IMR-90 (cell line): Measurements from ENCODE around the gene METTL1. TPM values are rescaled to one million over a fixed set of nuclear protein-coding genes. Genes with fewer than 3 reads are reported as not detected.

Source experiments
- ATAC-seq: fragments of 200-7000 bp; cut with Tn5 transposase; 2 replicates; pipeline ENCODE4 v1.9.1; 2020; ENCODE audit warnings: low read depth, mild to moderate bottlenecking, moderate library complexity
- BruUV-seq: library from RNA; stranded (reverse); fragments of 400-500 nt; replicated peaks from 2 replicates; lab custom pipeline; 2021; lab: Mats Ljungman, UMichigan
- CTCF ChIA-PET: fragments of 300-600 bp; formaldehyde crosslinking; extraction: SDS; loops from one replicate; lab custom pipeline; 2021; ENCODE audit warnings: antibody characterized with exemption; lab: Yijun Ruan, JAX
- POLR2A ChIA-PET: fragments of 300-600 bp; sonication (Branson Sonifier 250); formaldehyde crosslinking; loops from one replicate; lab custom pipeline; 2022; ENCODE audit warnings: antibody characterized with exemption; ENCODE audit not compliant: unreplicated experiment; lab: Charles Lee
- DNase-seq: peaks from one replicate; pipeline ENCODE4 v3.0.0; 2013
- H2AFZ ChIP-seq: replicated peaks from 2 replicates; pipeline ENCODE3; 2013; ENCODE audit warnings: low read length, mild to moderate bottlenecking; ENCODE audit not compliant: poor library complexity
- H2AK5ac ChIP-seq: 2 replicates; pipeline ENCODE4 v1.6.1; 2013; ENCODE audit warnings: low read depth, low read length, inconsistent platforms
- H2AK9ac ChIP-seq: replicated peaks from 2 replicates; pipeline ENCODE3; 2013; ENCODE audit warnings: mild to moderate bottlenecking, low read depth, low read length, moderate library complexity; ENCODE audit not compliant: poor library complexity
- H2BK120ac ChIP-seq: 2 replicates; pipeline ENCODE4 v1.6.1; 2013; ENCODE audit warnings: low read depth, low read length, inconsistent platforms
- H2BK15ac ChIP-seq: 3 replicates; pipeline ENCODE4 v1.6.1; 2013; ENCODE audit warnings: low read depth, low read length, inconsistent platforms
- H2BK20ac ChIP-seq: 2 replicates; pipeline ENCODE4 v1.6.1; 2013; ENCODE audit warnings: low read depth, mild to moderate bottlenecking, inconsistent platforms, low read length, moderate library complexity
- H2BK5ac ChIP-seq: 2 replicates; pipeline ENCODE4 v1.6.1; 2013; ENCODE audit warnings: mild to moderate bottlenecking, low read depth, low read length, inconsistent platforms; ENCODE audit not compliant: poor library complexity, severe bottlenecking
- H3K14ac ChIP-seq: replicated peaks from 2 replicates; pipeline ENCODE4 v1.6.1; 2013; ENCODE audit warnings: low read depth, low read length, inconsistent platforms
- H3K18ac ChIP-seq: 2 replicates; pipeline ENCODE4 v1.6.1; 2013; ENCODE audit warnings: low read depth, low read length, control low read depth
- H3K23ac ChIP-seq: 2 replicates; pipeline ENCODE4 v1.6.1; 2013; ENCODE audit warnings: low read depth, low read length, inconsistent platforms
- H3K27ac ChIP-seq: 2 replicates; pipeline ENCODE4 v1.5.1; 2013; ENCODE audit warnings: mild to moderate bottlenecking, control low read depth, low read length; ENCODE audit not compliant: insufficient read depth
- H3K27me3 ChIP-seq: 2 replicates; pipeline ENCODE4 v1.6.1; 2013; ENCODE audit warnings: low read length; ENCODE audit not compliant: control insufficient read depth, insufficient read depth
- H3K36me3 ChIP-seq: 2 replicates; pipeline ENCODE4 v1.6.1; 2013; ENCODE audit warnings: low read length, mixed read lengths; ENCODE audit not compliant: control insufficient read depth, insufficient read depth
- H3K4ac ChIP-seq: 2 replicates; pipeline ENCODE4 v1.6.1; 2013; ENCODE audit warnings: low read depth, low read length, inconsistent platforms
- H3K4me1 ChIP-seq: 2 replicates; pipeline ENCODE4 v1.6.1; 2013; ENCODE audit warnings: low read length, mixed read lengths; ENCODE audit not compliant: control insufficient read depth, insufficient read depth
- H3K4me2 ChIP-seq: 2 replicates; pipeline ENCODE4 v1.6.1; 2013; ENCODE audit warnings: low read depth, mild to moderate bottlenecking, control low read depth, low read length, moderate library complexity
- H3K4me3 ChIP-seq: 2 replicates; pipeline ENCODE4 v1.5.1; 2013; ENCODE audit warnings: low read depth, mild to moderate bottlenecking, control low read depth, low read length, moderate library complexity; ENCODE audit not compliant: insufficient read depth
- H3K56ac ChIP-seq: 2 replicates; pipeline ENCODE4 v1.6.1; 2013; ENCODE audit warnings: low read length, inconsistent platforms; ENCODE audit not compliant: insufficient read depth; ENCODE audit errors: extremely low read depth
- H3K79me1 ChIP-seq, 2 experiments: 2 replicates each; pipeline ENCODE4 v1.6.1; 2013; ENCODE audit warnings: low read length in 2 of 2, inconsistent platforms in 1 of 2, low read depth in 1 of 2
- H3K9ac ChIP-seq: 2 replicates; pipeline ENCODE4 v1.6.1; 2013; ENCODE audit warnings: low read depth, low read length, control low read depth
- H3K9me1 ChIP-seq: 2 replicates; pipeline ENCODE4 v1.6.1; 2013; ENCODE audit warnings: low read length, inconsistent platforms; ENCODE audit not compliant: insufficient read depth
- H3K9me3 ChIP-seq: 2 replicates; pipeline ENCODE4 v1.6.1; 2013; ENCODE audit warnings: low read length; ENCODE audit not compliant: control insufficient read depth, insufficient read depth
- H4K20me1 ChIP-seq: 2 replicates; pipeline ENCODE4 v1.6.1; 2013; ENCODE audit warnings: low read length, inconsistent platforms; ENCODE audit not compliant: insufficient read depth
- H4K5ac ChIP-seq: 2 replicates; pipeline ENCODE4 v1.6.1; 2013; ENCODE audit warnings: mild to moderate bottlenecking, low read depth, low read length, control low read depth
- H4K8ac ChIP-seq, 2 experiments: 2 replicates each; pipeline ENCODE4 v1.6.1; 2013; ENCODE audit warnings: low read depth in 2 of 2, low read length in 2 of 2, control low read depth in 1 of 2, inconsistent platforms in 1 of 2
- H4K91ac ChIP-seq: 2 replicates; pipeline ENCODE4 v1.6.1; 2013; ENCODE audit warnings: low read depth, low read length, inconsistent platforms; ENCODE audit not compliant: insufficient read depth
- CEBPB ChIP-seq: IDR thresholded peaks from 2 replicates; pipeline ENCODE4 v1.6.1; 2012; ENCODE audit warnings: low read depth, low read length, improper control_type of control experiment
- MAFK ChIP-seq: IDR thresholded peaks from 2 replicates; pipeline ENCODE4 v1.6.1; 2012; ENCODE audit warnings: low read depth, low read length, improper control_type of control experiment
- MAZ ChIP-seq: IDR thresholded peaks from 2 replicates; pipeline ENCODE4 v1.6.1; 2012; ENCODE audit warnings: low read depth, mild to moderate bottlenecking, low read length, improper control_type of control experiment, moderate library complexity, borderline replicate concordance
- RFX5 ChIP-seq: IDR thresholded peaks from 2 replicates; pipeline ENCODE4 v1.8.0; 2012; ENCODE audit warnings: low read depth, mild to moderate bottlenecking, low read length, moderate library complexity
- SMC3 ChIP-seq: fragments of 150-350 bp; IDR thresholded peaks from 2 replicates; pipeline ENCODE4 v1.6.1; 2016; ENCODE audit warnings: low read depth, mild to moderate bottlenecking, antibody characterized with exemption, low read length, moderate library complexity
- WGBS, 2 experiments: methylation state at CpG; one replicate each; pipeline versions ENCODE4 v1.1.5 to v1.1.7; 2013; ENCODE audit warnings: missing lambda C conversion rate in 2 of 2; ENCODE audit not compliant: insufficient read length in 1 of 2; ENCODE audit errors: extremely low coverage in 2 of 2; 5-methylcytosine and 5-hydroxymethylcytosine counted together
- dilution Hi-C: fragments of 300-500 bp; cut with HindIII; formaldehyde crosslinking; loops from one replicate; pipeline ENCODE4 v1.14.3; 2018; ENCODE audit warnings: low sequenced_read_pairs; ENCODE audit not compliant: unreplicated experiment
- in situ Hi-C: fragments of 300-500 bp; cut with MboI; formaldehyde crosslinking; loops from 3 replicates; pipeline ENCODE4 v1.14.3; 2019; ENCODE audit warnings: low sequenced_read_pairs, inconsistent platforms, mixed read lengths
- intact Hi-C: fragments of 100-400 bp; cut with micrococcal nuclease; formaldehyde crosslinking; loops from 2 replicates; pipeline ENCODE4 v1.10.0; 2022
- polyA plus RNA-seq, 3 experiments: library from polyadenylated mRNA; depleted of rRNA; stranded (reverse); fragments of >200 nt; gene quantifications; 2 replicates each; pipeline ENCODE4 v1.2.3, GENCODE V29; 2012; ENCODE audit warnings: low replicate concordance in 1 of 3
- total RNA-seq: library from RNA; depleted of rRNA; stranded (reverse); fragments of >200 nt; gene quantifications from 2 replicates; pipeline ENCODE4 v1.2.3, GENCODE V29; 2012
- TF ChIP-seq, protein P1 (sequence below): fragments of 150-350 bp; IDR thresholded peaks from 2 replicates; pipeline ENCODE4 v1.6.1; 2016; ENCODE audit warnings: low read depth, mild to moderate bottlenecking, low read length, moderate library complexity, borderline replicate concordance

METTL1 gene
- total and polyA plus RNA-seq, 2 of the 4 experiments (the other 2 are of a cell fraction), result 12.4 to 27.5 TPM

DNA sequence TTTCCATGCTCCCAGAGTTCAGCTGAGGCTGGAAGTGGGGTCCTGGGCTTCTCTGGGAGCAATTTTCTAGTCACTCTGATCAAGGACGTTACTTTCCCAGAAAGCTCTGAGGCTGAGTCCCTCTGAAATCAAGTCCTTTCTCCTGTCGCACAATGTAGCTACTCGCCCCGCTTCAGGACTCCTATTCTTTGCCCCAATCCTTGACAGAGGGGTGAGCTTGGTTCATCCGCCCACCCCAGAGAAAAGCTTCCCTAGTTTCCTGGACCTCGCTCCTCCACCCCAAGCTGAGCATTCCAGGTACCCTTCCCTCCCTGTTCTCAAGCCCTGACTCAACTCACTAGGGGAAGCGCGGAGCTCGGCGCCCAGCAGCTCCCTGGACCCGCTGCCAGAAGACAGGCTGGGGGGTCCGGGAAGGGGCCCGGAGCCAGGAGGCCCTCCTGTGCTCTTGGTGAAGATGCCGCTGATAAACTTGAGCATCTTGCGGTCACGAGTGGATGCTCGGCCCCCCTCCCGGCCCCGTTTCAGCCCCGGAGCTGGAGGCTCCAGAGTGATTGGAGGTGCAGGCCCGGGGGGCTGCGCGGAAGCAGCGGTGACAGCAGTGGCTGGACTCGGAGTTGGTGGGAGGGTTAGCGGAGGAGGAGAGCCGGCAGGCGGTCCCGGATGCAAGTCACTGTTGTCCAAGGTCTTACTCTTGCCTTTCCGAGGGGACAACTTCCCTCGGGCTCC, 35.0 kb downstream of the METTL1 start:
- H3K27ac ChIP-seq, result no peak overlapping the region
- no peak overlapping the region for H3K4ac ChIP-seq
- H2BK20ac ChIP-seq, result no peak overlapping the region
- H3K4me2 ChIP-seq, result peak overlapping the region; percentile 41; the same call in 1 of the 2 replicates
- no peak for TF ChIP-seq CEBPB
- TF ChIP-seq, protein P1, sequence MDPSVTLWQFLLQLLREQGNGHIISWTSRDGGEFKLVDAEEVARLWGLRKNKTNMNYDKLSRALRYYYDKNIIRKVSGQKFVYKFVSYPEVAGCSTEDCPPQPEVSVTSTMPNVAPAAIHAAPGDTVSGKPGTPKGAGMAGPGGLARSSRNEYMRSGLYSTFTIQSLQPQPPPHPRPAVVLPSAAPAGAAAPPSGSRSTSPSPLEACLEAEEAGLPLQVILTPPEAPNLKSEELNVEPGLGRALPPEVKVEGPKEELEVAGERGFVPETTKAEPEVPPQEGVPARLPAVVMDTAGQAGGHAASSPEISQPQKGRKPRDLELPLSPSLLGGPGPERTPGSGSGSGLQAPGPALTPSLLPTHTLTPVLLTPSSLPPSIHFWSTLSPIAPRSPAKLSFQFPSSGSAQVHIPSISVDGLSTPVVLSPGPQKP, result no peak
- TF ChIP-seq MAFK, result no peak
- TF ChIP-seq SMC3, result no peak
- TF ChIP-seq RFX5, result no peak
- TF ChIP-seq MAZ, result no peak
- no TSS peak for BruUV-seq
- ATAC-seq (no peak), DNase-seq (no peak)
- no peak overlapping the region for H2BK120ac ChIP-seq
- ChIA-PET CTCF (interaction anchor here (0.5 to 1.9 kb wide), 6 partner anchors 8 to 216 kb away, joined by 3 to 6 read pairs (median 3); partner anchors contain the start of gene TSPAN31), POLR2A (no interaction called here)
- H2AK5ac ChIP-seq, result no peak overlapping the region
- peak overlapping the region; percentile 87 for H2AFZ ChIP-seq
- WGBS, 2 experiments, result 5% methylated on average over 11 of the region's 31 CpGs; no CpG with 5 or more reads in 1 of the 2 experiments
- no peak overlapping the region for H4K91ac ChIP-seq
- H2BK15ac ChIP-seq, result no peak overlapping the region
- H4K20me1 ChIP-seq, result 0 out of 2 replicates have a peak, but pooled peaks cover 10% of the 10 kb centered on the region
- no peak overlapping the region for H3K18ac ChIP-seq
- no peaks in the 10 kb centered on the region for H3K9me1 ChIP-seq
- in situ Hi-C loops, result loop anchor here (10.0 kb wide), 1 partner anchor 152 kb away; no protein-coding TSS in a partner anchor
- no peak overlapping the region for H3K9ac ChIP-seq
- H3K4me3 ChIP-seq, result no peak overlapping the region
- H3K4me1 ChIP-seq, result 0 out of 2 replicates have a peak, but pooled peaks cover 3% of the 10 kb centered on the region
- peaks cover 2% of the 10 kb centered on the region; the same call in 1 of the 2 replicates for H3K9me3 ChIP-seq
- peak overlapping the region; percentile 89 for H3K23ac ChIP-seq
- no peaks in the 10 kb centered on the region for H3K79me1 ChIP-seq
- no peak overlapping the region for H3K56ac ChIP-seq
- H3K27me3 ChIP-seq, result peaks cover 94% of the 10 kb centered on the region
- no peak overlapping the region for H4K8ac ChIP-seq
- intact Hi-C loops, result loop anchor here (5.0 kb wide), 1 partner anchor 155 kb away; no protein-coding TSS in a partner anchor
- no peak overlapping the region for H4K5ac ChIP-seq
- dilution Hi-C loops, result no loop called here
- H2AK9ac ChIP-seq, result no peak overlapping the region
- no peak overlapping the region for H2BK5ac ChIP-seq
- H3K14ac ChIP-seq, result no peak overlapping the region
- no peaks in the 10 kb centered on the region for H3K36me3 ChIP-seq
